ENCODE results near the gene FTCD.

DNA sequence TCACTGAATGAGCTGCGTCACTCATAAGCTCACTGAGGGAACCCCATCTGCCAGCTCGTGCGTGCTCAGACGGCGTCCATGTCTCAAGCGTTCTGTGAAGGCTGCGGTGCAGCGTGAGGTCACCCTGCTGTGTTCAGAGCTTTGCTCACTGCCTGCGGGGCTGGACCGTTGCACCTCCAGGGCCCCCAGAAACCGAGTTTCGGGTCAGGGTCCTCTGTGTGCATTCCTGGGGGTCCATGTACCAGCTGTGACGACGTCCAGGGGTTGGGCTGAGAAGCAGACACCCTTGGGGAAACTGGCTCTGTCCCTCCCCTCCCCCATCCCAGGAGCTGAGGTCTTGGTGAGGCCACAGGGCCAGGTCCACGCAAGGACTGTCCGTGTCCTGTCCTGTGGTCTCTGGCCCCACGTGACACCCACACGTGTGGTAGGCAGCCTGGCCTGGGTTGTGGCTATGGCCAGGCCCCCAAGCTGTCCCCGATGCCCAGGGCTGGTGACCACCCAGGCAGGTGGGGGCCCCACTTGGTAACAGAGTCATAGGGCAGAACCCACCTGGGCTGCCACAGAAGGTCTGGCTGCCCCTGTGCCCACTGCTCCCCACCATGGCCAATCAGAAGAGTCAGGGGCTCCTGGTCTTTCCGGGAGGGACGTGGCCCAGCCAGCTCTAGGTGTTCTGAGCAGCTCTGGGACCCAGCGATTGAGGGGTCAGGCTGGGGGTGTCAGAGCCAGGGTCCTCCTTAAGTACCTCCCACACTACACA is 24.4 kb downstream of the FTCD start:
- TF ChIP-seq POLR2A (IDR thresholded peaks at IDR 0.05), result no peak
- TF ChIP-seq, protein P1, sequence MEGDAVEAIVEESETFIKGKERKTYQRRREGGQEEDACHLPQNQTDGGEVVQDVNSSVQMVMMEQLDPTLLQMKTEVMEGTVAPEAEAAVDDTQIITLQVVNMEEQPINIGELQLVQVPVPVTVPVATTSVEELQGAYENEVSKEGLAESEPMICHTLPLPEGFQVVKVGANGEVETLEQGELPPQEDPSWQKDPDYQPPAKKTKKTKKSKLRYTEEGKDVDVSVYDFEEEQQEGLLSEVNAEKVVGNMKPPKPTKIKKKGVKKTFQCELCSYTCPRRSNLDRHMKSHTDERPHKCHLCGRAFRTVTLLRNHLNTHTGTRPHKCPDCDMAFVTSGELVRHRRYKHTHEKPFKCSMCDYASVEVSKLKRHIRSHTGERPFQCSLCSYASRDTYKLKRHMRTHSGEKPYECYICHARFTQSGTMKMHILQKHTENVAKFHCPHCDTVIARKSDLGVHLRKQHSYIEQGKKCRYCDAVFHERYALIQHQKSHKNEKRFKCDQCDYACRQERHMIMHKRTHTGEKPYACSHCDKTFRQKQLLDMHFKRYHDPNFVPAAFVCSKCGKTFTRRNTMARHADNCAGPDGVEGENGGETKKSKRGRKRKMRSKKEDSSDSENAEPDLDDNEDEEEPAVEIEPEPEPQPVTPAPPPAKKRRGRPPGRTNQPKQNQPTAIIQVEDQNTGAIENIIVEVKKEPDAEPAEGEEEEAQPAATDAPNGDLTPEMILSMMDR (IDR thresholded peaks at IDR 0.05), result no peak
- peak in 1 of 2 donors; percentile 10 for TF ChIP-seq POLR2AphosphoS5 (IDR thresholded peaks at IDR 0.05; ENCODE audit: insufficient read depth in 1 of 2, low read depth in 1 of 2)

Data from vagina (tissue), 2 donors.